HepG2 (cell line): ENCODE measurements around the gene RDM1. TPM values are rescaled to one million over a fixed set of nuclear protein-coding genes. Genes with fewer than 3 reads are reported as not detected.
A peak's percentile ranks its signal among the peaks of the same experiment; 100 is the strongest.

Experiments
- CENPT ChIP-seq: sonication (generic); formaldehyde crosslinking; IDR thresholded peaks from 2 replicates; pipeline ENCODE4 v1.8.0; 2022; ENCODE audit warnings: low read depth, mild to moderate bottlenecking, moderate library complexity, missing genetic modification reagents
- MIXL1 ChIP-seq: IDR thresholded peaks from 2 replicates; pipeline ENCODE4 v1.6.1; 2016
- PLRG1 ChIP-seq: fragments of 450-650 bp; conservative IDR thresholded peaks from 2 replicates; pipeline ENCODE4 v1.6.1; 2016
- polyA plus RNA-seq, 8 experiments: library from polyadenylated mRNA; depleted of rRNA in 3 of 8; stranded (reverse) in 7 of 8; unstranded in 1 of 8; fragments of >200 nt; fragmentation: Illumina TruSeq in 4 of 8; extraction: Trizol in 4 of 8; gene quantifications; 2 replicates each; pipeline versions ENCODE4 v1.2.1 to v1.2.3, GENCODE V29; 2011 to 2016; ENCODE audit warnings: low read depth in 4 of 8, missing spikeins in 1 of 8, mixed read lengths in 1 of 8; ENCODE audit not compliant: insufficient read depth in 1 of 8
- total RNA-seq, 5 experiments: library from RNA; depleted of rRNA; stranded (reverse); fragments of >200 nt; fragmentation: Illumina TruSeq; extraction: Trizol; gene quantifications; 2 replicates each; pipeline ENCODE4 v1.2.3, GENCODE V29; 2016; ENCODE audit warnings: low read depth in 1 of 5
- TF ChIP-seq, protein P1 (sequence below): sonication (generic); formaldehyde crosslinking; IDR thresholded peaks from 2 replicates; pipeline ENCODE4 v1.4.0; 2020; ENCODE audit warnings: missing genetic modification reagents, borderline replicate concordance
- TF ChIP-seq, protein P2 (sequence below), 2 experiments: sonication (generic) in 1 of 2; formaldehyde crosslinking in 1 of 2; IDR thresholded peaks; 2 replicates each; pipeline versions ENCODE4 v1.4.0 to v1.6.1; 2018 to 2020; ENCODE audit warnings: missing genetic modification reagents in 2 of 2, borderline replicate concordance in 1 of 2, low read depth in 1 of 2, mild to moderate bottlenecking in 1 of 2, missing biosample characterization in 1 of 2
- TF ChIP-seq, protein P3 (sequence below), 2 experiments: fragments of 450-650 bp in 1 of 2; sonication (generic) in 1 of 2; formaldehyde crosslinking in 1 of 2; IDR thresholded peaks; 2 replicates each; pipeline versions ENCODE4 v1.6.1 to v1.8.0; 2016 to 2022; ENCODE audit warnings: antibody characterized with exemption in 1 of 2, mild to moderate bottlenecking in 1 of 2, missing genetic modification reagents in 1 of 2

Gene RDM1
- total and polyA plus RNA-seq, 2 of the 13 experiments (the other 11 are each of a cell fraction or from before 2014, with no cell fraction given) = 0.28 to 0.40 TPM

DNA sequence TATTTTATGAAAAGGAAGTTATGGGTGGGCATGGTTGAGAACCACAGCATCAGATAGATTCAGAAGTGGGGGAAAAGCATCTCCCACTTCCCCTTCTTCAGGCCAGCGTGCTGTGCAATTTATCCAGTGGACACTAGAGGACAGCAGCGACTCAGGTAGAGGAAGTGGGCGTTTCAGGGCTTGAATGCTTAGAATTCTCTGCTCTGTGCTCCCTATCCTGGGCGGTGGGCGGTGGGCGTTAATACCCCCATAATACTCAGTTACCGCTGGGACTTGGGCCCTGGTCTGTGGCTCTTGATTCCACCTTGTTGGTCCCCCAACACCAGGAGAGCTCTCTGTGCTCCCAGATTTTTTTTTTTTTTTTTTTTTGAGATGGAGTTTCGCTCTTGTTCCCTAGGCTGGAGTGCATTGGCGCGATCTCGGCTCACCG, 16.6 kb upstream of the RDM1 start (continued):
- TF ChIP-seq, protein P1, sequence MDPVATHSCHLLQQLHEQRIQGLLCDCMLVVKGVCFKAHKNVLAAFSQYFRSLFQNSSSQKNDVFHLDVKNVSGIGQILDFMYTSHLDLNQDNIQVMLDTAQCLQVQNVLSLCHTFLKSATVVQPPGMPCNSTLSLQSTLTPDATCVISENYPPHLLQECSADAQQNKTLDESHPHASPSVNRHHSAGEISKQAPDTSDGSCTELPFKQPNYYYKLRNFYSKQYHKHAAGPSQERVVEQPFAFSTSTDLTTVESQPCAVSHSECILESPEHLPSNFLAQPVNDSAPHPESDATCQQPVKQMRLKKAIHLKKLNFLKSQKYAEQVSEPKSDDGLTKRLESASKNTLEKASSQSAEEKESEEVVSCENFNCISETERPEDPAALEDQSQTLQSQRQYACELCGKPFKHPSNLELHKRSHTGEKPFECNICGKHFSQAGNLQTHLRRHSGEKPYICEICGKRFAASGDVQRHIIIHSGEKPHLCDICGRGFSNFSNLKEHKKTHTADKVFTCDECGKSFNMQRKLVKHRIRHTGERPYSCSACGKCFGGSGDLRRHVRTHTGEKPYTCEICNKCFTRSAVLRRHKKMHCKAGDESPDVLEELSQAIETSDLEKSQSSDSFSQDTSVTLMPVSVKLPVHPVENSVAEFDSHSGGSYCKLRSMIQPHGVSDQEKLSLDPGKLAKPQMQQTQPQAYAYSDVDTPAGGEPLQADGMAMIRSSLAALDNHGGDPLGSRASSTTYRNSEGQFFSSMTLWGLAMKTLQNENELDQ (CRISPR knock-in tag) = no peak
- TF ChIP-seq PLRG1 = no peak
- TF ChIP-seq, protein P2, sequence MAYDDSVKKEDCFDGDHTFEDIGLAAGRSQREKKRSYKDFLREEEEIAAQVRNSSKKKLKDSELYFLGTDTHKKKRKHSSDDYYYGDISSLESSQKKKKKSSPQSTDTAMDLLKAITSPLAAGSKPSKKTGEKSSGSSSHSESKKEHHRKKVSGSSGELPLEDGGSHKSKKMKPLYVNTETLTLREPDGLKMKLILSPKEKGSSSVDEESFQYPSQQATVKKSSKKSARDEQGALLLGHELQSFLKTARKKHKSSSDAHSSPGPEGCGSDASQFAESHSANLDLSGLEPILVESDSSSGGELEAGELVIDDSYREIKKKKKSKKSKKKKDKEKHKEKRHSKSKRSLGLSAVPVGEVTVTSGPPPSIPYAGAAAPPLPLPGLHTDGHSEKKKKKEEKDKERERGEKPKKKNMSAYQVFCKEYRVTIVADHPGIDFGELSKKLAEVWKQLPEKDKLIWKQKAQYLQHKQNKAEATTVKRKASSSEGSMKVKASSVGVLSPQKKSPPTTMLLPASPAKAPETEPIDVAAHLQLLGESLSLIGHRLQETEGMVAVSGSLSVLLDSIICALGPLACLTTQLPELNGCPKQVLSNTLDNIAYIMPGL (CRISPR knock-in tag; IDR thresholded peaks at IDR 0.05; ENCODE audit: borderline replicate concordance in 1 of 2, low read depth in 1 of 2) = 0 out of 4 replicates have a peak, but pooled peaks of 1 of the 2 experiments have one; percentile 21
- peak; percentile 42; the same call in 1 of the 2 replicates for TF ChIP-seq MIXL1
- TF ChIP-seq, protein P3, sequence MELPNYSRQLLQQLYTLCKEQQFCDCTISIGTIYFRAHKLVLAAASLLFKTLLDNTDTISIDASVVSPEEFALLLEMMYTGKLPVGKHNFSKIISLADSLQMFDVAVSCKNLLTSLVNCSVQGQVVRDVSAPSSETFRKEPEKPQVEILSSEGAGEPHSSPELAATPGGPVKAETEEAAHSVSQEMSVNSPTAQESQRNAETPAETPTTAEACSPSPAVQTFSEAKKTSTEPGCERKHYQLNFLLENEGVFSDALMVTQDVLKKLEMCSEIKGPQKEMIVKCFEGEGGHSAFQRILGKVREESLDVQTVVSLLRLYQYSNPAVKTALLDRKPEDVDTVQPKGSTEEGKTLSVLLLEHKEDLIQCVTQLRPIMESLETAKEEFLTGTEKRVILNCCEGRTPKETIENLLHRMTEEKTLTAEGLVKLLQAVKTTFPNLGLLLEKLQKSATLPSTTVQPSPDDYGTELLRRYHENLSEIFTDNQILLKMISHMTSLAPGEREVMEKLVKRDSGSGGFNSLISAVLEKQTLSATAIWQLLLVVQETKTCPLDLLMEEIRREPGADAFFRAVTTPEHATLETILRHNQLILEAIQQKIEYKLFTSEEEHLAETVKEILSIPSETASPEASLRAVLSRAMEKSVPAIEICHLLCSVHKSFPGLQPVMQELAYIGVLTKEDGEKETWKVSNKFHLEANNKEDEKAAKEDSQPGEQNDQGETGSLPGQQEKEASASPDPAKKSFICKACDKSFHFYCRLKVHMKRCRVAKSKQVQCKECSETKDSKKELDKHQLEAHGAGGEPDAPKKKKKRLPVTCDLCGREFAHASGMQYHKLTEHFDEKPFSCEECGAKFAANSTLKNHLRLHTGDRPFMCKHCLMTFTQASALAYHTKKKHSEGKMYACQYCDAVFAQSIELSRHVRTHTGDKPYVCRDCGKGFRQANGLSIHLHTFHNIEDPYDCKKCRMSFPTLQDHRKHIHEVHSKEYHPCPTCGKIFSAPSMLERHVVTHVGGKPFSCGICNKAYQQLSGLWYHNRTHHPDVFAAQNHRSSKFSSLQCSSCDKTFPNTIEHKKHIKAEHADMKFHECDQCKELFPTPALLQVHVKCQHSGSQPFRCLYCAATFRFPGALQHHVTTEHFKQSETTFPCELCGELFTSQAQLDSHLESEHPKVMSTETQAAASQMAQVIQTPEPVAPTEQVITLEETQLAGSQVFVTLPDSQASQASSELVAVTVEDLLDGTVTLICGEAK (IDR thresholded peaks at IDR 0.05) = no peak
- TF ChIP-seq, protein P3 (CRISPR knock-in tag; IDR thresholded peaks at IDR 0.05) = no peak
- no peak for TF ChIP-seq CENPT (CRISPR knock-in tag)
- TF ChIP-seq, all 625 proteins: peak for 11
